Measurements from ENCODE around the gene ECI1.

DNA sequence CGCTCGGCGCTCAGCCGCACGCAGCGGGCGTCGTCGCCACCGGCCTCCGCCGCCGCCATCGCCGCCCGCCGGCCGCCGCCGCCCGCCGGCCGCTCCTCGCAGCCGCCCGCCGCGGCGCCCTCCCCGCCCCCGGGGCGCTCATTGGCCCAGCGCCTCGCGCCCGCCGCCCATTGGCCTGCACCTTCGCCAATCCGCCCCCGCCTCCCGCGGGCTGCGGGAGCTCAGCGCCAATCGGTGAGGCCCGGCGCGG is 36.7 kb downstream of the ECI1 start, which contains the start of gene PGP:
- TF ChIP-seq, protein P1, sequence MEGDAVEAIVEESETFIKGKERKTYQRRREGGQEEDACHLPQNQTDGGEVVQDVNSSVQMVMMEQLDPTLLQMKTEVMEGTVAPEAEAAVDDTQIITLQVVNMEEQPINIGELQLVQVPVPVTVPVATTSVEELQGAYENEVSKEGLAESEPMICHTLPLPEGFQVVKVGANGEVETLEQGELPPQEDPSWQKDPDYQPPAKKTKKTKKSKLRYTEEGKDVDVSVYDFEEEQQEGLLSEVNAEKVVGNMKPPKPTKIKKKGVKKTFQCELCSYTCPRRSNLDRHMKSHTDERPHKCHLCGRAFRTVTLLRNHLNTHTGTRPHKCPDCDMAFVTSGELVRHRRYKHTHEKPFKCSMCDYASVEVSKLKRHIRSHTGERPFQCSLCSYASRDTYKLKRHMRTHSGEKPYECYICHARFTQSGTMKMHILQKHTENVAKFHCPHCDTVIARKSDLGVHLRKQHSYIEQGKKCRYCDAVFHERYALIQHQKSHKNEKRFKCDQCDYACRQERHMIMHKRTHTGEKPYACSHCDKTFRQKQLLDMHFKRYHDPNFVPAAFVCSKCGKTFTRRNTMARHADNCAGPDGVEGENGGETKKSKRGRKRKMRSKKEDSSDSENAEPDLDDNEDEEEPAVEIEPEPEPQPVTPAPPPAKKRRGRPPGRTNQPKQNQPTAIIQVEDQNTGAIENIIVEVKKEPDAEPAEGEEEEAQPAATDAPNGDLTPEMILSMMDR (IDR thresholded peaks at IDR 0.05), result no peak
- TF ChIP-seq POLR2A (IDR thresholded peaks at IDR 0.05), result no peak
